D721Med (cell line): Measurements from ENCODE around the gene LINC00305.

Source experiments
- DNase-seq: peaks from one replicate; pipeline ENCODE4 v3.0.0; 2011; ENCODE audit warnings: low spot score; ENCODE audit not compliant: insufficient read length
- FAIRE-seq: peaks from 2 replicates; lab custom pipeline; 2011; peaks lifted over from hg19 to GRCh38; lab: Jason Lieb, UNC
- TF ChIP-seq, protein P1 (sequence below): IDR thresholded peaks from 2 replicates; pipeline ENCODE4 v1.5.1; 2012; ENCODE audit warnings: mild to moderate bottlenecking, control low read depth; ENCODE audit not compliant: insufficient read depth; ENCODE audit errors: missing control alignments

The LINC00305 gene

DNA sequence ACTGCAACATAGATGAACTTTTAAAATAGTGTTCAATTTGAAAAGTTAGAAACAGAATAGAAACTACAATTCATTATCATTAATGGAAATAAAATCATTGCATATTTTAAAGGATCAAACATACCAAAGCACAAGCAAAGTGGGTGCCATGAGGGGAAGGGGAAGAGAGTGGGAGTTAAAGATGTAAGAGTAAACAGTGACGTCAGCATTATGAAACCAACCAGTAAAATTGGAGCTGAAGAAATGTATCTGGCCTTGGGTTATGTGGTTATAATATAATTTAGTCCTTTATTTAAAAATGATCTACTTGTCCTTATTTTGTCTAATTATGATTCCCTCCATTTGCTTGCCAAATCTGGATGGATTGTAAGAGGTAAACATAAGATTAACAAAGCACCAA, 6.0 kb downstream of the LINC00305 start:
- no peak for DNase-seq
- FAIRE-seq = no peak
- TF ChIP-seq, protein P1, sequence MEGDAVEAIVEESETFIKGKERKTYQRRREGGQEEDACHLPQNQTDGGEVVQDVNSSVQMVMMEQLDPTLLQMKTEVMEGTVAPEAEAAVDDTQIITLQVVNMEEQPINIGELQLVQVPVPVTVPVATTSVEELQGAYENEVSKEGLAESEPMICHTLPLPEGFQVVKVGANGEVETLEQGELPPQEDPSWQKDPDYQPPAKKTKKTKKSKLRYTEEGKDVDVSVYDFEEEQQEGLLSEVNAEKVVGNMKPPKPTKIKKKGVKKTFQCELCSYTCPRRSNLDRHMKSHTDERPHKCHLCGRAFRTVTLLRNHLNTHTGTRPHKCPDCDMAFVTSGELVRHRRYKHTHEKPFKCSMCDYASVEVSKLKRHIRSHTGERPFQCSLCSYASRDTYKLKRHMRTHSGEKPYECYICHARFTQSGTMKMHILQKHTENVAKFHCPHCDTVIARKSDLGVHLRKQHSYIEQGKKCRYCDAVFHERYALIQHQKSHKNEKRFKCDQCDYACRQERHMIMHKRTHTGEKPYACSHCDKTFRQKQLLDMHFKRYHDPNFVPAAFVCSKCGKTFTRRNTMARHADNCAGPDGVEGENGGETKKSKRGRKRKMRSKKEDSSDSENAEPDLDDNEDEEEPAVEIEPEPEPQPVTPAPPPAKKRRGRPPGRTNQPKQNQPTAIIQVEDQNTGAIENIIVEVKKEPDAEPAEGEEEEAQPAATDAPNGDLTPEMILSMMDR = no peak

DNA sequence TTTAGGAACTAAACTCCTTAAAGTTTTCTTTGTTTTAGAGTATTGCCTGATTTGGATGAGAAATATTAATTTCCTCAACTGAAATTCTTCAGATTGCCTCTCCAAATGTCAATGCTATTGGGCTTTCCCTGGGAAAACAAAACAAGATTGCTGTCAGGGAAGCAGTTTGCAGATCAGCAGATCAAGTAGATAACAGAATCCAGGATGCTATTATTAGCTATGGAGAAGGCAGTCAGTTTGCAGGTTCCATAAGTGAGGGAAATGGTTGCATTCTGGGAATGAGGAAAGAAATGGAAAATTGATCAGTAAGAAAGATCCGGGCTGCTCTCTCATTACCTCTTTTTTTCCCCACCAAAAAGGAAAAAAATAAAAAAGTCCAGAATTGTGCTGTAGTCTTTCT, 11.0 kb downstream of the LINC00305 start:
- FAIRE-seq (no peak), DNase-seq (no peak)
- TF ChIP-seq, protein P1 = no peak

- FAIRE-seq = no peak
- TF ChIP-seq, protein P1 = no peak
- DNase-seq = no peak
Observed at GRCh38 chr18:64134044-64134747, 14.7 kb downstream of the LINC00305 start.

- DNase-seq = no peak
- TF ChIP-seq, protein P1 = no peak
- peak; percentile 75 for FAIRE-seq
Observed at GRCh38 chr18:64132871-64133270, 16.0 kb downstream of the LINC00305 start.

- FAIRE-seq (no peak), DNase-seq (no peak)
- TF ChIP-seq, protein P1 = no peak
Observed at GRCh38 chr18:64131314-64131713, 17.6 kb downstream of the LINC00305 start.

DNA sequence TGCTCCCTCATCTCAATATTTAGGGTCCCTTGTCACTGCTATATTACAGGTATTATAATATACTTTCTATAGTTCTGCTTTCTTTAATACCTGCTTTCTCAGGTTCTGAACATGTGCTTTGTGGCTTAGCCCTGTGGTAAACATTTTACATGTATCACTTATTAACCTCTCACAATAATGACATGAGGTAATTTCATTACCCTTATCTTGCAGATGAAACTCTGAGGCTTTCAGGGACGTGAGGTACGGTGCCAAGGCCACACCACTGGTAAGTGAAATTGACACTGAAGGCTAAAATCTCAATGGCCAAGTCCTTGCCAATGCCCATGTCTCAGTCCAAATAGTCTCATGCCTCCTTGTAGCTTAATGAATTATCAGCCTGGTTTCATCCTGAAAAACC, 21.7 kb downstream of the LINC00305 start:
- FAIRE-seq = no peak
- DNase-seq = no peak
- TF ChIP-seq, protein P1 = no peak

DNA sequence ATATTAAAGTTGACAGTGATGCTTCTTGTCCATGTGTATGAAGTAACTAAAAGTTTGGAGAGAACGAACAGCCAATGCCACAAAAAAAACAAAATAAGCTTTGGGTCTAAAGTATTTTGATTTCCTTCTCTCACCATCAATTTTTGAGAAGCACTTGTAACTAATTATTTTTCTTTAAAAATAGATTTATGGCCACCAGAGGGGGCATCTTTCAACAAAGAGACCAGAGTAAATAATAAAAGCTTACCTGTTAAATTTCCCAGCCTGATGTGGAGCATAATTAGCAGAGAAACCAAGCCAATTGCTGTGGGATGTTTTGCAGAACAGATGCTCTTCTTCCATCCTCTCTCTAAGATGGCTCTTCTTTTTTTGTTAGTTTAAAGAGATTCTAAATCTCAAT, 29.0 kb downstream of the LINC00305 start:
- DNase-seq (no peak), FAIRE-seq (no peak)
- TF ChIP-seq, protein P1 = peak; percentile 33
